K562 (cell line): ENCODE results near the gene NTPCR. TPM values are rescaled to one million over a fixed set of nuclear protein-coding genes. Genes with fewer than 3 reads are reported as not detected.

Source experiments
- C11orf30 ChIP-seq: fragments of 450-650 bp; IDR thresholded peaks from 2 replicates; pipeline ENCODE4 v1.6.1; 2016; ENCODE audit warnings: low read depth, mild to moderate bottlenecking
- EGR1 ChIP-seq: fragments of 450-650 bp; conservative IDR thresholded peaks from 2 replicates; pipeline ENCODE4 v1.6.1; 2017; ENCODE audit warnings: mild to moderate bottlenecking
- EP400 ChIP-seq: fragments of 450-650 bp; IDR thresholded peaks from 2 replicates; pipeline ENCODE4 v1.6.1; 2017; ENCODE audit warnings: antibody characterized with exemption, mild to moderate bottlenecking, moderate library complexity
- SMAD3 ChIP-seq: fragments of 450-650 bp; formaldehyde crosslinking; conservative IDR thresholded peaks from 2 replicates; pipeline ENCODE4 v1.4.0; 2020; ENCODE audit warnings: mild to moderate bottlenecking
- SMARCA4 ChIP-seq: fragments of 450-650 bp; IDR thresholded peaks from 2 replicates; pipeline ENCODE4 v1.6.1; 2016
- U2AF1 ChIP-seq: fragments of 200-400 bp; formaldehyde crosslinking; optimal IDR thresholded peaks from 2 replicates; pipeline ENCODE3; 2017; ENCODE audit warnings: mild to moderate bottlenecking, low read depth, low read length, moderate library complexity
- XRCC4 ChIP-seq: IDR thresholded peaks from one replicate; pipeline ENCODE4 v1.6.1; 2011; ENCODE audit not compliant: insufficient read depth, insufficient read length; ENCODE audit errors: extremely low read depth
- ZKSCAN1 ChIP-seq: fragments of 150-350 bp; IDR thresholded peaks from 2 replicates; pipeline ENCODE4 v1.6.1; 2016; ENCODE audit warnings: low read depth, low read length
- ZNF121 ChIP-seq: sonication (generic); formaldehyde crosslinking; conservative IDR thresholded peaks from 2 replicates; pipeline ENCODE4 v1.8.0; 2022; ENCODE audit warnings: missing genetic modification reagents
- ZNF583 ChIP-seq: fragments of 250-450 bp; sonication (Bioruptor Pico); IDR thresholded peaks from 2 replicates; pipeline ENCODE4 v1.4.0; 2020
- ZNF780A ChIP-seq: fragments of 250-450 bp; sonication (Bioruptor Pico); IDR thresholded peaks from 2 replicates; pipeline ENCODE4 v1.5.0; 2021; ENCODE audit warnings: mild to moderate bottlenecking
- polyA plus RNA-seq, 8 experiments: library from polyadenylated mRNA; depleted of rRNA in 4 of 8; stranded (reverse) in 5 of 8; unstranded in 3 of 8; fragments of >200 nt; fragmentation: Nextera tagmentation in 2 of 8; fragmentation: Illumina TruSeq in 1 of 8; extraction: Ambion mirVana in 2 of 8; extraction: Trizol in 1 of 8; gene quantifications; 2 replicates each; pipeline versions ENCODE4 v1.2.1 to v1.2.3, GENCODE V29; 2011 to 2014; ENCODE audit warnings: inconsistent platforms in 1 of 8, missing spikeins in 1 of 8
- total RNA-seq, 7 experiments: library from RNA; depleted of rRNA in 6 of 7; stranded (reverse); fragments of >200 nt in 6 of 7; fragmentation: Illumina TruSeq in 2 of 7; extraction: Trizol in 2 of 7; gene quantifications; 2 replicates each; pipeline versions ENCODE4 v1.2.1 to v1.2.3, GENCODE V29; 2011 to 2021; ENCODE audit warnings: low replicate concordance in 1 of 7
- TF ChIP-seq, protein P1 (sequence below): fragments of 200-600 bp; sonication (generic); IDR thresholded peaks from one replicate; pipeline ENCODE4 v1.6.1; 2012; ENCODE audit warnings: mild to moderate bottlenecking, low read depth, low read length, inconsistent platforms
- TF ChIP-seq, protein P2 (sequence below), 2 experiments: fragments of 450-650 bp in 1 of 2; IDR thresholded peaks; 2 replicates each; pipeline ENCODE4 v1.6.1; 2011 to 2017; ENCODE audit warnings: low read depth in 2 of 2, antibody characterized with exemption in 1 of 2, borderline replicate concordance in 1 of 2, low read length in 1 of 2, mild to moderate bottlenecking in 1 of 2, mixed read lengths in 1 of 2; ENCODE audit not compliant: control insufficient read depth in 1 of 2
- TF ChIP-seq, protein P3 (sequence below): sonication (generic); formaldehyde crosslinking; IDR thresholded peaks from 2 replicates; pipeline ENCODE4 v1.8.0; 2022; ENCODE audit warnings: mild to moderate bottlenecking, low read depth, missing genetic modification reagents

The NTPCR gene
- total and polyA plus RNA-seq, 9 of the 15 experiments (the other 6 are each of a cell fraction or from before 2014, with no cell fraction given), result 19.3 to 105 (median 48.8) TPM

DNA sequence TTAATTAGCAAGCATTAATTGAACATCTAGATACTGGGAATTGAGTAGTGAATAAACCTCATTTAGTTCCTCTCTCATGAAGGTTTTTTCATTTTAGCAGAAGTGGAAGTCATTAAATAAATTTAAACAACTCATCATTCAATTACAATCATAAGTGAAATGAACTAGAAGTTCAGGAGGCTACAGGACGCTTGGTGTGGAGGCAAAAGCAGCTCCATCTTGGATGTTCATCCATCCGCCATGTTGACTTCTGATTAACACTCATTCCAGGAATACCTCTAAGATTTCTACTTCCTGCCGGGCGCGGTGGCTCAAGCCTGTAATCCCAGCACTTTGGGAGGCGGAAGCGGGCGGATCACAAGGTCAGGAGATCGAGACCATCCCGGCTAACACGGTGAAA is 11.5 kb upstream of the NTPCR start (continued):
- TF ChIP-seq, protein P1, sequence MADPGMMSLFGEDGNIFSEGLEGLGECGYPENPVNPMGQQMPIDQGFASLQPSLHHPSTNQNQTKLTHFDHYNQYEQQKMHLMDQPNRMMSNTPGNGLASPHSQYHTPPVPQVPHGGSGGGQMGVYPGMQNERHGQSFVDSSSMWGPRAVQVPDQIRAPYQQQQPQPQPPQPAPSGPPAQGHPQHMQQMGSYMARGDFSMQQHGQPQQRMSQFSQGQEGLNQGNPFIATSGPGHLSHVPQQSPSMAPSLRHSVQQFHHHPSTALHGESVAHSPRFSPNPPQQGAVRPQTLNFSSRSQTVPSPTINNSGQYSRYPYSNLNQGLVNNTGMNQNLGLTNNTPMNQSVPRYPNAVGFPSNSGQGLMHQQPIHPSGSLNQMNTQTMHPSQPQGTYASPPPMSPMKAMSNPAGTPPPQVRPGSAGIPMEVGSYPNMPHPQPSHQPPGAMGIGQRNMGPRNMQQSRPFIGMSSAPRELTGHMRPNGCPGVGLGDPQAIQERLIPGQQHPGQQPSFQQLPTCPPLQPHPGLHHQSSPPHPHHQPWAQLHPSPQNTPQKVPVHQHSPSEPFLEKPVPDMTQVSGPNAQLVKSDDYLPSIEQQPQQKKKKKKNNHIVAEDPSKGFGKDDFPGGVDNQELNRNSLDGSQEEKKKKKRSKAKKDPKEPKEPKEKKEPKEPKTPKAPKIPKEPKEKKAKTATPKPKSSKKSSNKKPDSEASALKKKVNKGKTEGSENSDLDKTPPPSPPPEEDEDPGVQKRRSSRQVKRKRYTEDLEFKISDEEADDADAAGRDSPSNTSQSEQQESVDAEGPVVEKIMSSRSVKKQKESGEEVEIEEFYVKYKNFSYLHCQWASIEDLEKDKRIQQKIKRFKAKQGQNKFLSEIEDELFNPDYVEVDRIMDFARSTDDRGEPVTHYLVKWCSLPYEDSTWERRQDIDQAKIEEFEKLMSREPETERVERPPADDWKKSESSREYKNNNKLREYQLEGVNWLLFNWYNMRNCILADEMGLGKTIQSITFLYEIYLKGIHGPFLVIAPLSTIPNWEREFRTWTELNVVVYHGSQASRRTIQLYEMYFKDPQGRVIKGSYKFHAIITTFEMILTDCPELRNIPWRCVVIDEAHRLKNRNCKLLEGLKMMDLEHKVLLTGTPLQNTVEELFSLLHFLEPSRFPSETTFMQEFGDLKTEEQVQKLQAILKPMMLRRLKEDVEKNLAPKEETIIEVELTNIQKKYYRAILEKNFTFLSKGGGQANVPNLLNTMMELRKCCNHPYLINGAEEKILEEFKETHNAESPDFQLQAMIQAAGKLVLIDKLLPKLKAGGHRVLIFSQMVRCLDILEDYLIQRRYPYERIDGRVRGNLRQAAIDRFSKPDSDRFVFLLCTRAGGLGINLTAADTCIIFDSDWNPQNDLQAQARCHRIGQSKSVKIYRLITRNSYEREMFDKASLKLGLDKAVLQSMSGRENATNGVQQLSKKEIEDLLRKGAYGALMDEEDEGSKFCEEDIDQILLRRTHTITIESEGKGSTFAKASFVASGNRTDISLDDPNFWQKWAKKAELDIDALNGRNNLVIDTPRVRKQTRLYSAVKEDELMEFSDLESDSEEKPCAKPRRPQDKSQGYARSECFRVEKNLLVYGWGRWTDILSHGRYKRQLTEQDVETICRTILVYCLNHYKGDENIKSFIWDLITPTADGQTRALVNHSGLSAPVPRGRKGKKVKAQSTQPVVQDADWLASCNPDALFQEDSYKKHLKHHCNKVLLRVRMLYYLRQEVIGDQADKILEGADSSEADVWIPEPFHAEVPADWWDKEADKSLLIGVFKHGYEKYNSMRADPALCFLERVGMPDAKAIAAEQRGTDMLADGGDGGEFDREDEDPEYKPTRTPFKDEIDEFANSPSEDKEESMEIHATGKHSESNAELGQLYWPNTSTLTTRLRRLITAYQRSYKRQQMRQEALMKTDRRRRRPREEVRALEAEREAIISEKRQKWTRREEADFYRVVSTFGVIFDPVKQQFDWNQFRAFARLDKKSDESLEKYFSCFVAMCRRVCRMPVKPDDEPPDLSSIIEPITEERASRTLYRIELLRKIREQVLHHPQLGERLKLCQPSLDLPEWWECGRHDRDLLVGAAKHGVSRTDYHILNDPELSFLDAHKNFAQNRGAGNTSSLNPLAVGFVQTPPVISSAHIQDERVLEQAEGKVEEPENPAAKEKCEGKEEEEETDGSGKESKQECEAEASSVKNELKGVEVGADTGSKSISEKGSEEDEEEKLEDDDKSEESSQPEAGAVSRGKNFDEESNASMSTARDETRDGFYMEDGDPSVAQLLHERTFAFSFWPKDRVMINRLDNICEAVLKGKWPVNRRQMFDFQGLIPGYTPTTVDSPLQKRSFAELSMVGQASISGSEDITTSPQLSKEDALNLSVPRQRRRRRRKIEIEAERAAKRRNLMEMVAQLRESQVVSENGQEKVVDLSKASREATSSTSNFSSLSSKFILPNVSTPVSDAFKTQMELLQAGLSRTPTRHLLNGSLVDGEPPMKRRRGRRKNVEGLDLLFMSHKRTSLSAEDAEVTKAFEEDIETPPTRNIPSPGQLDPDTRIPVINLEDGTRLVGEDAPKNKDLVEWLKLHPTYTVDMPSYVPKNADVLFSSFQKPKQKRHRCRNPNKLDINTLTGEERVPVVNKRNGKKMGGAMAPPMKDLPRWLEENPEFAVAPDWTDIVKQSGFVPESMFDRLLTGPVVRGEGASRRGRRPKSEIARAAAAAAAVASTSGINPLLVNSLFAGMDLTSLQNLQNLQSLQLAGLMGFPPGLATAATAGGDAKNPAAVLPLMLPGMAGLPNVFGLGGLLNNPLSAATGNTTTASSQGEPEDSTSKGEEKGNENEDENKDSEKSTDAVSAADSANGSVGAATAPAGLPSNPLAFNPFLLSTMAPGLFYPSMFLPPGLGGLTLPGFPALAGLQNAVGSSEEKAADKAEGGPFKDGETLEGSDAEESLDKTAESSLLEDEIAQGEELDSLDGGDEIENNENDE, result no peak
- TF ChIP-seq, protein P2, sequence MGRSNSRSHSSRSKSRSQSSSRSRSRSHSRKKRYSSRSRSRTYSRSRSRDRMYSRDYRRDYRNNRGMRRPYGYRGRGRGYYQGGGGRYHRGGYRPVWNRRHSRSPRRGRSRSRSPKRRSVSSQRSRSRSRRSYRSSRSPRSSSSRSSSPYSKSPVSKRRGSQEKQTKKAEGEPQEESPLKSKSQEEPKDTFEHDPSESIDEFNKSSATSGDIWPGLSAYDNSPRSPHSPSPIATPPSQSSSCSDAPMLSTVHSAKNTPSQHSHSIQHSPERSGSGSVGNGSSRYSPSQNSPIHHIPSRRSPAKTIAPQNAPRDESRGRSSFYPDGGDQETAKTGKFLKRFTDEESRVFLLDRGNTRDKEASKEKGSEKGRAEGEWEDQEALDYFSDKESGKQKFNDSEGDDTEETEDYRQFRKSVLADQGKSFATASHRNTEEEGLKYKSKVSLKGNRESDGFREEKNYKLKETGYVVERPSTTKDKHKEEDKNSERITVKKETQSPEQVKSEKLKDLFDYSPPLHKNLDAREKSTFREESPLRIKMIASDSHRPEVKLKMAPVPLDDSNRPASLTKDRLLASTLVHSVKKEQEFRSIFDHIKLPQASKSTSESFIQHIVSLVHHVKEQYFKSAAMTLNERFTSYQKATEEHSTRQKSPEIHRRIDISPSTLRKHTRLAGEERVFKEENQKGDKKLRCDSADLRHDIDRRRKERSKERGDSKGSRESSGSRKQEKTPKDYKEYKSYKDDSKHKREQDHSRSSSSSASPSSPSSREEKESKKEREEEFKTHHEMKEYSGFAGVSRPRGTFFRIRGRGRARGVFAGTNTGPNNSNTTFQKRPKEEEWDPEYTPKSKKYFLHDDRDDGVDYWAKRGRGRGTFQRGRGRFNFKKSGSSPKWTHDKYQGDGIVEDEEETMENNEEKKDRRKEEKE (IDR thresholded peaks at IDR 0.05; ENCODE audit: borderline replicate concordance in 1 of 2, control insufficient read depth in 1 of 2, low read depth in 2 of 2, low read length in 1 of 2), result no peak
- TF ChIP-seq SMAD3 (CRISPR knock-in tag) (peak; percentile 81; the same call in 1 of the 2 replicates), ZNF121 (no peak), U2AF1 (no peak), ZKSCAN1 (no peak), XRCC4 (no peak), EGR1 (no peak), SMARCA4 (no peak), ZNF780A (CRISPR knock-in tag) (no peak), C11orf30 (no peak), EP400 (no peak), ZNF583 (CRISPR knock-in tag) (peak; percentile 76)
- TF ChIP-seq, protein P3, sequence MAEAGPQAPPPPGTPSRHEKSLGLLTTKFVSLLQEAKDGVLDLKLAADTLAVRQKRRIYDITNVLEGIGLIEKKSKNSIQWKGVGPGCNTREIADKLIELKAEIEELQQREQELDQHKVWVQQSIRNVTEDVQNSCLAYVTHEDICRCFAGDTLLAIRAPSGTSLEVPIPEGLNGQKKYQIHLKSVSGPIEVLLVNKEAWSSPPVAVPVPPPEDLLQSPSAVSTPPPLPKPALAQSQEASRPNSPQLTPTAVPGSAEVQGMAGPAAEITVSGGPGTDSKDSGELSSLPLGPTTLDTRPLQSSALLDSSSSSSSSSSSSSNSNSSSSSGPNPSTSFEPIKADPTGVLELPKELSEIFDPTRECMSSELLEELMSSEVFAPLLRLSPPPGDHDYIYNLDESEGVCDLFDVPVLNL, result no peak
